IPS-NIHi7 (cell line): Measurements from ENCODE around the gene RAB3GAP2.
"Not testable (repeated sequence)": the region's sequence is repeated elsewhere in the genome, so short reads cannot be mapped to it uniquely, and the experiment has no call there.

Experiments used
- DNase-seq: peaks from one replicate; pipeline ENCODE4 v3.0.0; 2012; ENCODE audit warnings: mixed read lengths; ENCODE audit errors: extremely low spot score

The RAB3GAP2 gene

GRCh38 chr1:220198186-220199005, 73.9 kb downstream of the RAB3GAP2 start:
- no peak for DNase-seq

GRCh38 chr1:220195701-220196100, 76.6 kb downstream of the RAB3GAP2 start:
- no peak for DNase-seq

- no peak for DNase-seq
These were observed 82.4 kb downstream of the RAB3GAP2 start for GRCh38 chr1:220189750-220190347.

- DNase-seq: no peak
These were observed 83.7 kb downstream of the RAB3GAP2 start for GRCh38 chr1:220188538-220188937.

- DNase-seq: no peak
These were observed 85.5 kb downstream of the RAB3GAP2 start for GRCh38 chr1:220186752-220187151.

- DNase-seq: no peak
These were observed 87.7 kb downstream of the RAB3GAP2 start for GRCh38 chr1:220184506-220184905.

GRCh38 chr1:220182656-220183055, 89.6 kb downstream of the RAB3GAP2 start:
- DNase-seq: no peak

- DNase-seq: no peak
These were observed 90.1 kb downstream of the RAB3GAP2 start for GRCh38 chr1:220182111-220182510.

- no peak for DNase-seq
These were observed 95.7 kb downstream of the RAB3GAP2 start for GRCh38 chr1:220176540-220176939.

GRCh38 chr1:220170836-220171526, 101.3 kb downstream of the RAB3GAP2 start:
- DNase-seq: no peak

GRCh38 chr1:220169887-220170286, 102.4 kb downstream of the RAB3GAP2 start:
- DNase-seq: not testable (repeated sequence)

GRCh38 chr1:220166853-220167252, 105.4 kb downstream of the RAB3GAP2 start:
- DNase-seq: no peak

GRCh38 chr1:220164517-220164916, 107.7 kb downstream of the RAB3GAP2 start:
- DNase-seq: no peak

- no peak for DNase-seq
These were observed 108.1 kb downstream of the RAB3GAP2 start for GRCh38 chr1:220164116-220164515.

GRCh38 chr1:220160027-220160426, 112.2 kb downstream of the RAB3GAP2 start:
- DNase-seq: no peak

GRCh38 chr1:220159041-220159440, 113.2 kb downstream of the RAB3GAP2 start:
- DNase-seq: no peak

- DNase-seq: not testable (repeated sequence)
These were observed 113.7 kb downstream of the RAB3GAP2 start for GRCh38 chr1:220158530-220158929.

- DNase-seq: no peak
These were observed 114.5 kb downstream of the RAB3GAP2 start for GRCh38 chr1:220157738-220158137.

GRCh38 chr1:220156620-220157146, 115.6 kb downstream of the RAB3GAP2 start:
- no peak for DNase-seq

GRCh38 chr1:220153147-220153546, 119.1 kb downstream of the RAB3GAP2 start:
- no peak for DNase-seq

- no peak for DNase-seq
These were observed 120.8 kb downstream of the RAB3GAP2 start for GRCh38 chr1:220151454-220151853.

- no peak for DNase-seq
These were observed 122.5 kb downstream of the RAB3GAP2 start for GRCh38 chr1:220149742-220150141.
